ENCODE measurements around the gene AXIN1. TPM values are rescaled to one million over a fixed set of nuclear protein-coding genes. Genes with fewer than 3 reads are reported as not detected.
A peak's percentile ranks its signal among the peaks of the same experiment; 100 is the strongest.

Gene AXIN1
- total and polyA plus RNA-seq, 8 donors = 11.7 to 69.2 (median 17.4) TPM

DNA sequence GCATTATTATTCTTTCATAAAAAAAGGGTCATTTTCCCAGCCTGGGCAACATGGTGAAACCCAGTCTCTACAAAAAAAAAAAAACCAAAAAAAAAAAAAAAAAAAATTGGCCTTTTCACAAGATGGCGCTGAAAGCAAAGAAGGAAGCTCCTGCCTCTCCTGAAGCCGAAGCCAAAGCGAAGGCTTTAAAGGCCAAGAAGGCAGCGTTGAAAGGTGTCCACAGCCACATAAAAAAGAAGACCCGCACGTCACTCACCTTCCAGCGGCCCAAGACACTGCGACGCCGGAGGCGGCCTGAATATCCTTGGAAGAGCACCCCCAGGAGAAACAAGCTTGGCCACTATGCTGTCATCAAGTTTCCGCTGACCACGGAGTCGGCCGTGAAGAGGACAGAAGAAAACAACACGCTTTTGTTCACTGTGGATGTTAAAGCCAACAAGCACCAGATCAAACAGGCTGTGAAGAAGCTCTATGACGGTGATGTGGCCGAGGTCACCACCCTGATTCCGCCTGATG is 34.2 kb upstream of the AXIN1 start:
- no peaks in the 10 kb centered on the region for H3K36me3 ChIP-seq
- H3K27me3 ChIP-seq = no peaks in the 10 kb centered on the region
- TF ChIP-seq CTCF (IDR thresholded peaks at IDR 0.05) (no peak), POLR2A (IDR thresholded peaks at IDR 0.05) (no peak), EP300 (IDR thresholded peaks at IDR 0.05) (no peak), POLR2AphosphoS5 (IDR thresholded peaks at IDR 0.05) (no peak)
- intact Hi-C loops (cut with DNase I; ENCODE audit: low total_unique reads) = no loop called here
- no peaks in the 10 kb centered on the region for H3K9me3 ChIP-seq
- WGBS, 5 donors = 78 to 83% (median 80%) methylated on average over 19 of the region's 19 CpGs
- H3K4me1 ChIP-seq = peaks cover 24 to 56% (median 40%) of the 10 kb centered on the region in 4 donors
- H3K27ac ChIP-seq = peak overlapping the region in 2 of 5 donors; percentile 35 to 76
- H3K4me3 ChIP-seq = no peak overlapping the region
- no peak for DNase-seq

DNA sequence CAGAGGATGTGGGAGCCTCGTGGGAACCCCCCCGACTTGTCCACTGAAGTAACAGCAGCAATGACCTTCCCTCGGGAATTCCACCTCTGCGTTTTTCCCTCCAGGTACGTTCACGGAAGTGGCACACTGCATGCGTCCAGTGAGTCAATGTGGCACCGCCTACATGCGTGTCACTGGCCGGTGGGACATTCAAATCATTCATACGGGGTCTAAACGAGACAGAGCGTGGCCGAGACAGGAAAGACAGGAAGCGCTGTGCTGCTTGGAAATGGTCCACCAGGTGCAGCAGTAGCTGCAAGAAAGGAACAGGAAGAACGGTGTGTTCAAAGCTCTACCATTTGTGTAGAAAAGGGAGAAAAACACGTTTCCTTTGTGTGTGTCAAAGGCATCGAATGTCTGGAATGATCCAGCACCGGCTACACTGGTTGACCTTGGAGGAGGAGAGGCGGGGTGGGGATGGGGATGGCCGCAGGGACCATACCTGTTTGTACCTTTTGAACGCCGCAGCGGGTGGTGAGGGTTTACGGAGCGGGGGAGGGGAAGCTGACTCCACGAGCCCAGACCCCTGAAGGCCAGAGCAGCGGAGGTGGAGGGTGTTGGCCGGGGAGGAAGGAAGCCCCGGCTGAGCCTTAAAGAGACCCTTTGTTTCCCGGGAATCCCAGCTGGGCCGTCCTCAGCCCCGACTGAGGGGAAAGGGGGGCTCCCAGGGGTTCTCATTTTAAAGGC is 31.0 kb upstream of the AXIN1 start:
- WGBS, 5 donors = 12 to 40% (median 18%) methylated on average over 31 to 33 of the region's 33 CpGs
- Histone ChIP-seq H3K4me3 (peak overlapping the region; percentile 69 to 99 (median 91)), H3K9me3 (no peaks in the 10 kb centered on the region), H3K4me1 (peaks cover 49 to 74% (median 61%) of the 10 kb centered on the region in 4 donors), H3K27ac (peak overlapping the region; percentile 57 to 97 (median 92)), H3K27me3 (no peaks in the 10 kb centered on the region), H3K36me3 (no peaks in the 10 kb centered on the region)
- TF ChIP-seq POLR2AphosphoS5 (IDR thresholded peaks at IDR 0.05) (peak in 2 of 3 donors; percentile 78 to 88), CTCF (IDR thresholded peaks at IDR 0.05) (no peak), POLR2A (IDR thresholded peaks at IDR 0.05) (no peak), EP300 (IDR thresholded peaks at IDR 0.05) (no peak)
- DNase-seq = peak; percentile 81 to 89
- intact Hi-C loops (cut with DNase I; ENCODE audit: low total_unique reads) = no loop called here

DNA sequence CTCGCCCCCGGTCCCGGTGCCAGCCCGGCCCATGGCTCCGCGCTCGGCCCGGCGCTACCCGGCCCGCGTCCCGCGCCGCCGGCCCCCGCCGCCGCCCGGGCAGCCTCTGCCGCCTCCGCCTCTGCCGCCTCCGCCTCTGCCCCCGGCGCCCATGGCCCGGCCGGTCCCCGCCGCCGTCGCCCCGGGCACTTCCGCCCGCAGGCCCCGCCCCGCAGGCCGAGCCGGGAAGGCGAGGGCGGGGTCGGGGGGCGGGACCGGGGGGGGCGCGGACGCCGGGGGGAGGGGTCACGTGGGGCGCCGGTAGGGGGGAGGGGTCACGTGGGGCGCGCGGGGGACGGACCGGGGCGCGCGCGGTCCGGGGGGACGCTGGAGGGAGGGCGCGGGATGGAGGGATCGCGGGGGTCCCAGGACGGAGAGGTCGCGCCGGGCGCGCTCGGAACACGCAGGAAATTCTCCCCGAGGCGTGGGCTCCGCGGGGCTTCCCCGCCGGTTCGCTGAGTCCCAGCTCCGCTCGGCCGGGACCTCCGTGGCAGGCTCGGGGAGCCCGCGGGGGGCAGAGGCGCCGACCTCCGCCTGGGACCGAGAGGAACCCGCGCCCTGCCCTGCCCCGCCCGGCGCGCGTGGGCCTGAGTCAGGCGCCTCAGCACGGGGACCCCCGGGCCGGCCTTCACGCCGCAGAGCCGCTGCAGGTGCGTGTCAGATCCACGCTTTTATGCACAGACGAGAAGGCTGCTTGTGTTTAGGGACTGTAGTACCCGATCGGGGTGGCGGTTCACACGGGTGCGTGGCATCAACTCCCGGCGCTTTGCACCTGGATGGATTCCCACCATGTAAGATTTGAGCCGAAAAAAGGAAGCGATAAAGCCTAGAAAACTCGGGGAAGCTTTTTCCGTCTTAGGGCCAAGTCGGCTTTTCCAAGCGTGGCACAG is 29.5 kb upstream of the AXIN1 start, which contains the start of gene PGAP6:
Gene PGAP6, minus strand, starts transcription at position 190 of the 929 bp plus-strand sequence. Its CDS starts 157 bp downstream, at position 33.
- H3K27me3 ChIP-seq = no peaks in the 10 kb centered on the region
- intact Hi-C loops (cut with DNase I; ENCODE audit: low total_unique reads) = no loop called here
- H3K4me3 ChIP-seq = peak within 1 kb of the TSS; percentile 69 to 99 (median 92)
- no peaks in the 10 kb centered on the region for H3K9me3 ChIP-seq
- peak within 1 kb of the TSS; percentile 82 to 97 (median 92) for H3K27ac ChIP-seq
- 0 to 1% (median 1%) methylated on average over 22 to 115 of the region's 123 CpGs for WGBS, 5 donors
- peaks cover 4 to 9% (median 8%) of the 10 kb centered on the region in 4 donors for H3K36me3 ChIP-seq
- H3K4me1 ChIP-seq = peaks cover 42 to 61% (median 53%) of the 10 kb centered on the region in 4 donors
- peak; percentile 79 to 88 for DNase-seq
- TF ChIP-seq POLR2AphosphoS5 (IDR thresholded peaks at IDR 0.05) (peak in 2 of 3 donors; percentile 42 to 59), CTCF (IDR thresholded peaks at IDR 0.05) (no peak), POLR2A (IDR thresholded peaks at IDR 0.05) (no peak), EP300 (IDR thresholded peaks at IDR 0.05) (no peak)
